Ovary (tissue), 3 donors: ENCODE results near the gene TNRC6C.

Experiments
- CTCF ChIP-seq, 3 donors: fragments of 450-650 bp in 2 of 3; fragments of 200-600 bp in 1 of 3; IDR thresholded peaks; one replicate each; pipeline versions ENCODE4 v1.5.1 to v1.8.0; 2016 to 2022; ENCODE audit warnings: antibody characterized with exemption in 3 of 3, mild to moderate bottlenecking in 1 of 3
- POLR2A ChIP-seq: fragments of 450-650 bp; IDR thresholded peaks from one replicate; pipeline ENCODE4 v1.6.1; 2017; ENCODE audit warnings: antibody characterized with exemption, mild to moderate bottlenecking, moderate library complexity
- donor health status: DM: no; HTN: no; CAD: no.

GRCh38 chr17:78133179-78133951 lies 174.9 kb downstream of the TNRC6C start:
- TF ChIP-seq CTCF (IDR thresholded peaks at IDR 0.05) (no peak), POLR2A (no peak)
